HG02588 (cell line): ENCODE data around the gene TTYH2.

Source experiments
- ATAC-seq: cut with Tn5 transposase; IDR thresholded peaks from one replicate; pipeline ENCODE4 v1.9.1; 2021; ENCODE audit warnings: mild to moderate bottlenecking, moderate library complexity; ENCODE audit not compliant: unreplicated experiment

The TTYH2 gene

DNA sequence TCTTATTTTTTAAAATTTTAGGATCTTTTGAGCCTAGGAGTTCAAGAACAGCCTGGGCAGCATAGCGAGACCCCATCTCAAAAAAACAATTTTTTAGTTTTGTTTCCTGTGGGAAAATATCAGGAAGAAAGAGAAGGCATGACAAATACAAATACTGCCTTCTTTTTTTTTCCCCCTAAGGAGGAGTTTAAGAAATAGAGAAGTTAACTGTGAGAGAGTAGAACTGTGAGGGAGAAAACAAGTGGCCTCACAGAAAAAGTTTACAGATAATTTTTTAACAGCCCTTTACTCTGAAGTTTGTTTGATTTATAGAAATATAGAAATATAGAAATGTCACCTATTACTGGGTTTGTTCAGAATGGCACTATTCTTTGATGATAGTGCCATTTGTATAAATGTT is 21.1 kb downstream of the TTYH2 start:
- ATAC-seq = no peak

DNA sequence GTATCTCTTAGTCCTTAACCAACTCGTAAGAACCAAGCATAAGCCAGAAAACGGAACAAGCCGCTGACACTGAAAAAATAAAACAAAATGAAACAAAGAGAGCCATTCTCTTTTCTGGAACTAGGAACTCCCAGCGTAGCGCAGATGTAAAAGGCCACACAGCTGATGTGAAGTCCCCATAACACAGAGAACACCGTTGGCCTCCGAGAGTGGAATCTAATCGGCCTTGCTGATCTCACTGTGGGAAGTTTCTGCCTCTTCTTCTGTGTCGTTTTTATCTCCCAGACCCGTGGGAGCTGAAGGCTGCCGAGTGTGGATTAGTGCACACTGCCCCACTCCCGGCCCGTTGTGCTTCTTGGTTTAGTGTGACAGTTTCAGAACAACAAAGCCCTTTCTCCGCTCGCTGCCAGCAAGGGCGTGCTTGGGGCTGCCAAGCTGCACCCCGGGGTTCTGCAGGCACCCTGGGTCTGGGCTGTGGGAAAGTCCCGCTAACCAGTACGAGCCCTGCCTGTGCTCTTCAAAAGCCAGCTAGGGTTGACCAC is 21.7 kb downstream of the TTYH2 start:
- no peak for ATAC-seq

DNA sequence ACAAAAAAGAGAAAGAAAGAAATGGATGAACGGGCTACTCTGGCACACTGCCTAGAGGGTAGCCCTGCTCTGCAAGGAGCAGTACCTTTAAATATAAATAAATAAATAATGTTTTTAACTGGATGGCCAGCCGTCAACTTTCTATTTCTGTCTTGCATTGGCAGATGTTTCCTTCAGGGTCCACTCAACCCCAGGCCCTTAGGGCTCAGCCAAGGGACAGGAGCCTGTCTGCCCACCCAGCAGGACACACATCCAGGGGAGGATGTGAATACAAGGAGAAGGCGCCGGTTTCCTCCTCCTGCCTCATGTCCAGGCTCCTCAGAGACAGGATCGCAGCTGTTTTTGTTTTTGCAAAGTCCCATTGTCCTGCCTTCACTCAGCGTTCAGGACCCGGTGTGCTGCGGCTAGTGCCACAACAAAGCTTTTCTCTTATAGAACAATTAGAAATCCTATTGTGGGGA is 22.6 kb downstream of the TTYH2 start:
- no peak for ATAC-seq

DNA sequence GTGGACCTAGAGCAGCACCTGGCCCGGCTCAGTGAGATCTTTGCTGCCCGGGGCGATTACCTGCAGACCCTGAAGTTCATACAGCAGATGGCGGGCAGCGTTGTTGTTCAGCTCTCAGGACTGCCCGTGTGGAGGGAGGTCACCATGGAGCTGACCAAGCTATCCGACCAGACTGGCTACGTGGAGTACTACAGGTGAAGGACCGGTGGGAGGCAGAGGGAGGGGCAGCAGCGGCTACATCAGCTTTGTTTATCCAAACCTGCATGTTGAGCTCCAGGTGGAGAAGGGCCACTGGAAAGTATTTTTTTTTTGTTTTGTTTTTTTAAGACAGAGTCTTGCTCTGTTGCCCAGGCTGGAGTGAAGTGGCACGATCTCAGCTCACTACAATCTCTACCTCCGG is 23.9 kb downstream of the TTYH2 start:
- no peak for ATAC-seq

DNA sequence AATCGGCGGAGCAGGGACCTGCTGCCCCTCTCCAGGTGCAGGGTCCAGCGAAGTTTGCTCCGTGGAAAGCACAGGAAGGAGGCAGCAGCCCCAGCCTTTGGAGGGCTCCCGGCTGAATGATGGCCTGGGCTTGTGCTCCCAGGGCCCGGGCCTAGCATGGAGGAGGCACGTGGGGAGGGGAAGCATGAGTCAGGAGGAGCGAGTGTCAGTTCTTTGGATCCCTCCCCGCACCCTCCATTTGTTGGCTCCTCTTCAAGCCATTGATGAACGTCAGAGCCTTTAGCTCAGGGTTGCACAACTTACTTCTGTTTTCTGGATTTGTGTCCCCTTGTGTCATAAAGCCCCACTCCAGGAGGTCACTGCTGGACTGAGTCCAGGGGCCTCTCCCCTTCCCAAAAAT is 25.8 kb downstream of the TTYH2 start:
- no peak for ATAC-seq

DNA sequence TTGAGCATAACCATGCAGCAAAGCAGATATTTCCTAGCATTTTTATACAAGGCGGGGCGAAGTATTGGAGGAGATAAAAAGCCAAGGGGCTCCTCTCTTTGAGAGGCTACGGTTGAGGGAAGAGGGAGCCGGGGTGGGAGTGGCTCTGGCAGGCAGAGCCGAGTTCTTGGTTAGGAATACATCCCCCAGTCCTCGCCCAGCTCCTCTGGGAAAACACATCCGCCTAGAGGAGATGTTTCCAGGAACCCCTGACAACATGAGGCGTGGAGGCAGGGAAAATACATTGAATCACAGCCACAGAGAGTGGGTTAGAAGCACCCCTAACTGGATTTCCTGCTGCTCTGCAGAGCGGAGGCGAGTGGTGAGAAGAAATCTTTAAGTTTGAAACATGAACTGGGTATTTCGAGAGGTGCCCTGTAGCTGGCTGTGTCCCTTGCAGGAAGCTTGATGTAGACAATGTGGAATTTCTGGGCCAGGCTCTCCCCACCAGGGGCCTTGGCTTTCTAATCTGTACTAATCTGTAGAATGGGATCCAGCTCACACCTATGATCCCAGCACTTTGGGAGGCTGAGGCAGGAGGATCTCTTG is 27.3 kb downstream of the TTYH2 start:
- no peak for ATAC-seq

DNA sequence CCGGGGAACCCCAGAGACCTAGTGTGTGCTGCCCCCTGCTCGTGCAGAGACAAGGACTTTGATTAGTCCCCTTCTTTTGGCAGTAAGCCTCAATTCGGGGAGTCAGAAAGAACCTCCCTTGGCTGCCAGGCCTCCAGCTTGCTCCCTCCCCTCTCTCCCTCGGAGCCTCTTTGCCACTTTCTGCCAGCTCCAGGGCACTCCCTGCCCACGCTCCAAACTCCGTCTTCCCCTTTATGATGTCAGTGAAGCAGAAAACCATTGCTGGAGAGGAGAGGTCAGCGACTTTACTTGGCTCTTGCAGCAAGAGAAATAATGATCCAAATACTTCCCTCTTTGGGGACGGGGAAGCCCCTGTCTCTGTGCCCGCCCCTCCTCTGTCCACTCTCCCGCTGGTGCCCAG is 28.1 kb downstream of the TTYH2 start:
- ATAC-seq = no peak

DNA sequence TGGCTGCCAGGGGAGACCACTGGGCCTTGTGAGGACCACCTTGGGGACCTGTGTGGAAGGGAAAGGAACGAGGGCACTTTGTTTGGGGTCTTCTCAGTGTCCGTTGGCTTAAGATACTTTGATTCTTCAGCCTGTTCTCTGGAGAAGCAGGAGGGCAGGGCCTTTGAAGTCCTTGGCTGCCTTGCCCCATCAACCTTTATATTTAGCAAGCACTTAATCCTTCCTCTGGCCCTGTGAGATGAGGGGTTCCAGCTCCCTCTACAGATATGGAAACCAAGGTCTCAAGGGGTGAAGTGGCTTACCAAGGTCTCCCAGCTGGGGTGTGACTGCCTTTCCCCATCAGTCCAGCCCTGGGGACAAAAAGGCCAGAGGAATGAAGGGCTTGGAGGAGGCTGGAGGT is 28.5 kb downstream of the TTYH2 start:
- ATAC-seq = no peak

DNA sequence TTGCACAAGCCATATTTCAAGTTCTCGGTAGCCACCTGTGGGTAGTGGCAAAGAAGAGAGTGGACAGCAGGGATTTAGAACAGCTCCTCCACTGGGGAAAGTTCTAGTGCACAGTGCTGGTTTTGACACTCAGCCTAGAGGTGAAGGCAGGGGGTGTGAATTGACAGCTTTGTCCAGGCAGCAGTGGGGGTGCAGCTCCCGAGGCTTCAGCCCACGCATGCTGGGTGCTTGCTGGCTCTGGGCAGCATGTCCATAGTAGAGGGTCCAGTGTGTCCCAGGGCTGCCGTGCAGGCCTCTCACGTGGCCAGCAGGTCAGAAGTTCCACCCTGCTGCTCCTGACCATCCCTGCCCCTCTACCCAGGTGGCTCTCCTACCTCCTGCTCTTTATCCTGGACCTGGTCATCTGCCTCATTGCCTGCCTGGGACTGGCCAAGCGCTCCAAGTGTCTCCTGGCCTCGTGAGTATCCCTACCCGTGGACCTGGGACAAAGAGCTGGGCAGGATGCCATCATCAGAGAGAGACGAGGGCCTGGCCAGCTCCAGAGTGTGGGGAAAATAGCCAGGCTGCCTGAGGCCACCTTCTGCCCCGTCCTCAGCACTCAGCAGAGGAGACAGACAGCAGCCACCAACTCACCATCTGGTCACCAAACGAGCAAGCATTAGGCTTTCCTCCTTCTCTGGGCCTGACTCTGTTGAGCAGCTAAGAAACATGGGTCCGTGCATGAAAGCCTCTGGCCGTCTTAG is 29.8 kb downstream of the TTYH2 start:
- no peak for ATAC-seq

DNA sequence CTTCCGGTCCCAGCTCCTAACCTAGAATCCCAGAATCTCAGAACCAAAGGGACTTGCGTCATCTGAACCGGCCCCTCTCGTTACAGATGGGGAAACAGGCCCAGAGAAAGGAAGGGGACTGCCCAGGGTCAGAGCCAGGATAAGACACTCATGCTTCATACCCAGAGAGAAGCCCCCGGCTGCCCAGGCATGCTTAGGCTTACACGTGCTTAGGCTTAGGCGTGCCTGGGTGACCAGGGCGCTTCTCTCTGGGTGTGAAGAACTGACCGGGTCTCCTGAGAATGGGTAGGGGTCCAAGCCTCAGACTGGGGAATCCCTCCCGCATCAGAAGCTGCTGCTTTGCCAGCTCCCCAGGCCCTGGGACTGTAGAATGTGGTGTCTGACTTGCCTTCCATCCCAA is 30.8 kb downstream of the TTYH2 start:
- ATAC-seq = no peak

DNA sequence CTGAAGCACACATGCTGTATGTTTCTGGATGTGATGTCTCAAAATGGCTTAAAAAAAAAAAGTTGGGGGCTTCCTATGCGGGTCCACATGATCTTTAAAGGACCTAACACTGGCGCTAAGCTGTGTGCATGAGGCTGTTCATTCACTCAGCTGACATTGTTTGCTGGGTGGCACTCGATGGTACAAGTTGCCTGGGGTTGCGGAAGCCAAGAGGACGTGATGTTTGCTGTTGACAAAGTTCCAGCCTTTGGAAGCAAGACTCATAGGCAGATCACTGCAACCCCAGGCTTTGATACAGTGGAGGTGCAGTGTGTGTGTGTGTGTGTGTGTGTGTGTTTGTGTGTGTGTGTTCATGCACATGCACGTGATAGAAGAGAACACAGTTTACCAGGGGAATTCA is 31.2 kb downstream of the TTYH2 start:
- ATAC-seq = no peak

DNA sequence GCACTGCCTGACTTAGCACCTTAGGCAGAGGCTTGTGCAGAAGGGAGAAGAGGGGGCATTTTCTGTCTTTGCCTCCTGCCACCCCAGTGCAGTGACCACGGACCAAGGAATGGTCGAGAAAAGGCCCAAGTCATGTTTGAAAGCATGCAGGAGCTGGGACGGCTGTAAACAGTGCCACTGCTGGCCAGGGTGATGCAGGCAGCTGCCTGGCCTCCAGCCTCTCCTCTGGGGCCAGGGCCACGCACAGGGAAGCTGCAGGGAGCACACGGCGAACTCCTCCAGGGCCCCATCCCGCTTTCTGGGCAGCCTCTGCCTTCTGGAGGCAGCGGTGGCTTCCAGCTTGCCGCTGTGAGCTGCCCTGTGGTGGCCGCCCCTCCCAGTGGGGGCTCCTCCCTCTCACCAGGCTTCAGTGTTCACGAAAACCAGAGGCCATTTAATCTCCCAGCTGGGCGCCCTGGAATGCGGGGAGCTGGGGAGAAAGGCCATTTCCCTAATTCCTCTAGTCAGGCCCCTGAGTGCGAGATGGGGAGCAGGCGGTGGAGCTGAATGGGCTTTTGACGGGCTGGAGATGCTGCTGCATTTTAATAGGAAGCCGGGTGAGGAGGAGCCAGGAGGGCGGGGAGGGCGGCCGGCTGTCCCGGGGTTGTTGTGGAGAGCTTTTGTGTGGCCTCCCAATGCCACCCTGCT is 31.9 kb downstream of the TTYH2 start:
- no peak for ATAC-seq

DNA sequence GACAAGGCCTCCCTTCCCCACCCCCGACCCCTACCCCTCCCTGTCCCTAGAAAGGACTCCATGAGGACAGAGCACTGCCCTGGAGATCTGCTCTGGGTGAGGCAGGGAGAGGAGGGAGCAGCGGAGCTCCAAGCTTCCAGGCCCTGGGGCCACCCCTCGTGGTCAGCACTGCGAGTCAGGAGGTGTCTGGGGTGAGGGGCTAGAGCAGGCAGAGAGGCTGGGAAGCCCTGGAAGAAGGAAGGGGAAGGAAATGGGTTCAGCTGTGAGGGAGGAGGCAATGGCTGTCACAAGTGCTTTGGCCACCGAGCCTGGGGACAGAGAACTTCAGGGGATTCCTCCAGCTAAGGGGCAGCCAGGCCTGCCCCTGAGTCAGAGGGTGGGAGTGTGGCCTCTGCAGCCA is 32.5 kb downstream of the TTYH2 start:
- no peak for ATAC-seq

DNA sequence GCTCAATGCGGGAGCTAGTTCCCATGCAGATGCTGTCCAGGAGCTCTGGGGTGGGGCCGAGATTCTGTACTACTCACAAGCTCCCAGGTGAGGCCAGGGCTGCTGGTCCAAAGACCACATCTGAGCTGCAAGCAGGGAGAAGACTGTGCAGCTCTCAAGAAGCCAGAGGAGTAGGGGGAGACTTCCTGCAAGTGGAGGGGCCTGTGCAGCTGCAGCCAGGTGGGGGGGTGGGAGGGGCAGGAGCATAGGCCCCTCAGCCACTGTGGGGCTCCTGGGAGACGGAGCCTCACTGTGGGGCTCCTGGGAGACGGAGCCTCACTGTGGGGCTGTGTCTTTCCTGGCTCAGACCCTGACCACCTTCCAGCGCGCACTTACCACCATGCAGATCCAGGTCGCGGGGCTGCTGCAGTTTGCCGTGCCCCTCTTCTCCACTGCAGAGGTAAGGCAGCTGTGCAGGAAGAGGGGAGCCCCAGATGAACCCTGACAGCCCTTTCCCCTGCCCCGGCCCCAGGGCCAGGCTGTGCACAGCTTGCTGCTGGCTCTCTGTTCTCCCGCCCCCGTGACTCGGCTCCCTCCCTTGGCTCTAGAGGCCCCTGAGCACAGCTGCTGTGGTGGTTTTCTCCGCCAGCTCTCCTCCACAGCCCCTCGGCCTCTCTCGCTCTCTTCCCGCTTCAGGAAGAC is 36.4 kb downstream of the TTYH2 start:
- ATAC-seq = no peak

DNA sequence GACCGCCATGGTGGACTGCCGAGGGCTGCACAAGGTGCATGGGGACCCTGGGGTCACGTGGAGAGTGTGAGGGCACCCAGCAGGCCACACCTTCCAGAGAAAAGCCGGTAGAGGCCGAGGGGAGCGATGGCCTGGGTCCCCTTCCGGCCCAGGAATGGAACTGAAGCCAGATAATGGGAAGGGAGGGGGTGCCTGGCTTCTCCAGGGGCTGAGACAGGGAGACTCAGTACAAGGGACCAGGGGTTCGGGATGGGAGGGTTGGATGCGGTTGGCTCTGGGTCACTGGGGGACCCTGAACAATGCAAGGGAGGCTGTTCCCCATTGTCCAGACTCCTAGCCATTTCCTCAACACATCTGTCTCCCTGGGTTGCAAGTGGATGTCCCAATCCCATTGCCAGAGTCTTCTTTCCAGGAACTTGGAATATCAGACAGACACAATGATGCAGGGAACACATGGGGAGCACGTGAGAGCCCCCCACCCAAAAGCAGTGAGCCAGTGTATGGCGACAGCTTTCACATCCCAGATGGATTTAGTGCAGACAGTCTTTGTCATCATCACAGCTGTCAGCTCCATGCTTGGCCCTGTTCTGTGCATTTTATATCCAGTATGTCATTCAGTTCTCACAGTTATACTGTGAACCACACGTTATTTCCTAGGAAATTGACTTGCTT is 37.1 kb downstream of the TTYH2 start:
- ATAC-seq = no peak

DNA sequence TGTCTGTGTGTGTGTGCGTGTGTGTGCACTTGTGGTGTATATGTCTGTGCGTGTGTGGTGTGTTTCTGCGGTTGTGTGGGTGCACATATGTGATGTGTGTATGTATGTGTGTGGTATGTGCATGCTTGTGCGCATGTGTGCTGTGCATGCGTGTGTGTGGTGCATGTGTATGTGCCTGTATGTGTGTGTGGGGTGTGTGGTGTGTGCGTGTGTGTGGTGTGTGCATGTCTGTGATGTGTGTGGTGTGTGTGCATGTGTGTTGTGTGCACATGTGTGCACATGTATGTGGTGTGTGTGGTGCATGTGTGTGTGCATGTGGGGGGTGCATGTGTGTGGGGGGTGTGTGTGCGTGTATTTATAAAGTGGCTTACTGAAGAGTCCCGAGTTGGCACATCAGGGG is 37.7 kb downstream of the TTYH2 start:
- ATAC-seq = no peak

DNA sequence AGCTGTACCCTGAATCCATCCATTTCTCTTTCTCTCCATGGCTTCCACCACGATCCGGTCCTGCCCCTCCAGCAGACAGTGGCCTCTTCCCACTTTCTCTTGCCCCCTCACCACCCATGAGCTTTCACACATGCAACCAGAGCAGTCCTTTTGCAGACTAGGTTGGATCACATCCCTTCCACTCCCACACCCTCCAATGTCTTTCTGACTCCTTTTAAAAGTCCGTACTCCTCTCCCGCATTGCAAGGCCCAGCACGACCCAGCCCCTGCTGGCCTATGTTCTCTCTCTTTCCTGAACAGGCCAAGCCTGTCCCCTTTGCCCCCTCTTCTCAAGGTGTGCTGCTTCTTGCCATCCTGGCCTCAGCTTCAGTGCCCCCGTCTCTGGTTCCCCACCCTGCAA is 38.2 kb downstream of the TTYH2 start:
- ATAC-seq = no peak

DNA sequence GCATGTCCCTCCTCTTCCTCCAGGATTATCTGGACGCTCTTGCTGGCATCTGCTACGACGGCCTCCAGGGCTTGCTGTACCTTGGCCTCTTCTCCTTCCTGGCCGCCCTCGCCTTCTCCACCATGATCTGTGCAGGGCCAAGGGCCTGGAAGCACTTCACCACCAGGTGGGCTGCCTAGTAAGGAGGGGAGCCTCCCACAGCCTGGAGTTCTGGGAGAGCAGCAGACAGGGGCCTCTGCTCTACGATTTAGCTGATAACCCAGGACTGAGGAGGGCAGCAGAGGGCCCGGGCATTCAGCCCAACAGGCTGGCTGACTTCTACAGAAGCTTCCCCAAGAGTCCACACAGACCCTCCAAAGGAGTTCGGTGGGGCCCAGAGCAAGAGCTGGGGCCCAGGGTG is 38.8 kb downstream of the TTYH2 start:
- ATAC-seq = no peak

DNA sequence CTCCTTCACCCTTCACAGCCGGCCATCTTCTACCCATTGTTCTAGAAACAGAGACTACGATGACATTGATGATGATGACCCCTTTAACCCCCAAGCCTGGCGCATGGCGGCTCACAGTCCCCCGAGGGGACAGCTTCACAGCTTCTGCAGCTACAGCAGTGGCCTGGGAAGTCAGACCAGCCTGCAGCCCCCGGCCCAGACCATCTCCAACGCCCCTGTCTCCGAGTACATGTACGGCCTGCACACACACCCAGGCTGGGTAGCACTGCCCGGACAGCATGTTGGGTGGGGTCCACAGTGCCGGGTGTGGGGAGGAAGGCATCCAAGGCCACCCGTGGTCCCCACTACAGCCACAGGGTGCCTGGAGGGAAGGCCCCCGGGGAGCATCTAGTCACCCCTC is 39.7 kb downstream of the TTYH2 start:
- ATAC-seq = no peak

DNA sequence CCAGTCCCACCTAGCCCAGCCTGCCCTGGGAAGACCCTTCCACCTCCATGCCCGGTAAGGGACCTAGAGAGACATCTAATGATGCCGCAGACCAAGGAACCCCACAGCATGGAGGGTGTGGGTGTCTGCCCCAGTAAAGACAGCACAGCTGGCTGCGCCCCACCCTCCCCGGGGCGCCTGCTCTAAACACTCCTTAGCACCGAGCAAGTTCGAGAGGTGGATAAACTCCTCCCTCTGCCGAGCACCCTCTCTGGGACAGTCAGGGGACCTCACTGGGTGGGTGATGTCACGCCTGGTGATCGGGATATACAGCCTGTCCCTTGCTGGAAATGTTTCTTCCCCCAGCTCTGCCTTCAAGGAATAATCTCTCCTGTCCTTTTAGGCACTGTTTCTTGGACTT is 43.9 kb downstream of the TTYH2 start:
- ATAC-seq = no peak
